K562 treated with DMSO at 1 percent for 48 hours (cell line): ENCODE data around the gene NPIPA2. TPM values are rescaled to one million over a fixed set of nuclear protein-coding genes. Genes with fewer than 3 reads are reported as not detected.

Experiments used
- total RNA-seq: library from RNA; unstranded; fragments of 300-600 nt; gene quantifications from 2 replicates; pipeline ENCODE4 v1.2.3, GENCODE V29; 2022; ENCODE audit warnings: low replicate concordance; ENCODE audit errors: extremely low read depth

NPIPA2 gene
- total RNA-seq: not detected in 2 replicates

DNA sequence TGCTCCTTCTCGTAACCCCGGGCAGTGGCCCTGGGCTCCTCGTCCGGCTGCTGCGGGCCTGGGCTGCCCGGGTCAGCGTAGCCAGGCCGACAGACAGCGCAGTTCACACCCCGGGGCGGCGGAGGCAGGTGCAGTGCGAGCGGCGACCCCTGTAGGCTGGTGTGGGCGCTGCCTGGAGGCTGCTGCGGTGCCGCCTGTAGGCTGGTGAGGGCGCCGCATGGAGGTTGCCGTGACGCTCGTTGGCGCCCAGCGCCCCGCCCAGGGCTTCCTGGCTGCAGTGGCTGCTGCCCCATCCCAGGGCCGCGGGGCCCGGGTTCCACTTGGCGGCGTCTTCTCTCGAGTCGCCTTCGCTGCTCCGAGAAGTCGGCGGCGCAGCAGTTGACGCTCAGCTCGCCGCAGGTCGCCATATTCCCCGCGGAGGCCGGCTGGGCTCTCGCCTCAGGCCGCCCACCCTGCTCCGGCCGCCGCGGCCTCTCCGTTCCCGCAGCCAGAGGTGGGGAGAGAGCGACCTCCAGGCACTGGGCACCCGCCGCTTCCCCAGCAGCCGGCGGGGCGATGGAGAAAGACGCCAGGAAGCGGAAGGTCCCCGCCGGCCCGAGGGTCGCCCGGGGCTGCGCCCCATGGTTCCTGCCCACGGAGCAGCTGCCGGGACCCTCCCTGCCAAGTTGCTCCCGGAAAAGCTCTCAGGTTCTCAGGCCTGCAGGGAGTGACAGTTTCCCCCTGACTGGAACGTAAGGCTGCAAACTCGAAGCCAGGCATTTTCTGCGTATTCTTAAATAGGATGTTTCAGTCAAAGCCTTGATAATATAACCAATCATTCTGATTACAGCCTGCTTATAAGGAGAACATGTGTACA, at the start of gene NPIPA2:
NPIPA2 (plus strand) TSS at position 261 of the 856 bp plus-strand sequence. CDS start 5,533 bp downstream, outside the sequence.

DNA sequence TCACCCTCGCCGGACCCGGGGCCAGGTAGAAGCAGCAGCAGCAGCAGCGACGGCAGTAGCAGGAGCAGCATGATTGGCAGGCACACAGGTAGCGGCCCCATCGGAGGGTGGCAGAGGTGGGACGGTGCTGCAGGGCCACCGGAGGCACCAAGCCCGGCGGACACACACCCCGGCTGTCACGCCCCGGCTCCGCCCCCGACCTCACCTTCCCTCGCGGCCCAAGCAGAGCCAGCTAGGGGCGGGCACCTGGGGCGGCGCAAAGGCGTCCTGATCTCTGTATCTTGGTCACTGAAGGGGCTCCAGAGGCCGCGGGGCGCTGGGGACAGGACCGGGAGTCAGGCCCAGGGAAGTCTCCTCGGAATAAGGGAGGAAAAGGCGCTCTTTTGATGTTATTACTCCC, 48.2 kb upstream of the NPIPA2 start, which contains the start of gene PLA2G10:
PLA2G10 (minus strand) TSS at position 180 of the 400 bp plus-strand sequence; CDS start at position 101, 79 bp downstream.

DNA sequence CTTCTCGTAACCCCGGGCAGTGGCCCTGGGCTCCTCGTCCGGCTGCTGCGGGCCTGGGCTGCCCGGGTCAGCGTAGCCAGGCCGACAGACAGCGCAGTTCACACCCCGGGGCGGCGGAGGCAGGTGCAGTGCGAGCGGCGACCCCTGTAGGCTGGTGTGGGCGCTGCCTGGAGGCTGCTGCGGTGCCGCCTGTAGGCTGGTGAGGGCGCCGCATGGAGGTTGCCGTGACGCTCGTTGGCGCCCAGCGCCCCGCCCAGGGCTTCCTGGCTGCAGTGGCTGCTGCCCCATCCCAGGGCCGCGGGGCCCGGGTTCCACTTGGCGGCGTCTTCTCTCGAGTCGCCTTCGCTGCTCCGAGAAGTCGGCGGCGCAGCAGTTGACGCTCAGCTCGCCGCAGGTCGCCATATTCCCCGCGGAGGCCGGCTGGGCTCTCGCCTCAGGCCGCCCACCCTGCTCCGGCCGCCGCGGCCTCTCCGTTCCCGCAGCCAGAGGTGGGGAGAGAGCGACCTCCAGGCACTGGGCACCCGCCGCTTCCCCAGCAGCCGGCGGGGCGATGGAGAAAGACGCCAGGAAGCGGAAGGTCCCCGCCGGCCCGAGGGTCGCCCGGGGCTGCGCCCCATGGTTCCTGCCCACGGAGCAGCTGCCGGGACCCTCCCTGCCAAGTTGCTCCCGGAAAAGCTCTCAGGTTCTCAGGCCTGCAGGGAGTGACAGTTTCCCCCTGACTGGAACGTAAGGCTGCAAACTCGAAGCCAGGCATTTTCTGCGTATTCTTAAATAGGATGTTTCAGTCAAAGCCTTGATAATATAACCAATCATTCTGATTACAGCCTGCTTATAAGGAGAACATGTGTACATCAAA, 38.9 kb upstream of the NPIPA2 start, which contains the start of gene NPIPA3:
NPIPA3 (plus strand) TSS at position 256 of the 856 bp plus-strand sequence. CDS start 5,533 bp downstream, outside the sequence.

Other genes with a start within 250 kb of the NPIPA2 start
- not detected in 2 replicates for gene PARN, start 112.3 kb upstream of the NPIPA2 start, total RNA-seq
- not detected in 2 replicates for gene BFAR, start 109.6 kb upstream of the NPIPA2 start, total RNA-seq
- not detected in 2 replicates for gene PLA2G10, start 48.2 kb upstream of the NPIPA2 start, total RNA-seq
- gene NPIPA3, start 39.1 kb upstream of the NPIPA2 start, total RNA-seq: not detected in 2 replicates
- gene NOMO1, start 91.2 kb downstream of the NPIPA2 start, total RNA-seq: not detected in 2 replicates
- not detected in 2 replicates for gene NPIPA1, start 194.9 kb downstream of the NPIPA2 start, total RNA-seq
- not detected in 2 replicates for gene PDXDC1, start 232.5 kb downstream of the NPIPA2 start, total RNA-seq